Measurements from ENCODE around the gene IGLL5. TPM values are rescaled to one million over a fixed set of nuclear protein-coding genes. Genes with fewer than 3 reads are reported as not detected.

Gene IGLL5
- polyA plus RNA-seq, 2 of the 4 experiments (the other 2 are of a cell fraction), result not detected

- CTCF ChIA-PET, result interaction anchor here (2.1 kb wide), 1 partner anchor 189 kb away, joined by 4 read pairs; no protein-coding TSS in a partner anchor
These were observed 51.3 kb downstream of the IGLL5 start for GRCh38 chr22:22938672-22939587.

GRCh38 chr22:22939588-22940368 lies 52.2 kb downstream of the IGLL5 start:
- ATAC-seq, result no peak; a peak in 1 of 6 replicates
- FAIRE-seq, result no peak
- peak in 1 of 2 experiments; percentile 39; a peak in 1 of 4 replicates for TF ChIP-seq CEBPB (IDR thresholded peaks at IDR 0.05)
- no peak for TF ChIP-seq ATOH8 (CRISPR knock-in tag; IDR thresholded peaks at IDR 0.05; ENCODE audit: low read depth)
- 0 out of 2 replicates have a peak, but pooled peaks have one; percentile 29 for TF ChIP-seq GATA3 (IDR thresholded peaks at IDR 0.05; ENCODE audit: borderline replicate concordance)

More at GRCh38 chr22:22938672-22939587, 51.3 kb downstream of the IGLL5 start:
- Histone ChIP-seq H3K4me1 (peaks cover 6% of the 10 kb centered on the region; the same call in 1 of the 3 replicates), H3K27ac (no peak overlapping the region), H3K4me2 (no peak overlapping the region), H3K9me3 (no peaks in the 10 kb centered on the region), H3K4me3 (no peak overlapping the region)
- POLR2A ChIA-PET, result no interaction called here
- DNase-seq (ENCODE audit: low read depth in 1 of 2, low spot score in 1 of 2) (no peak), ATAC-seq (no peak), FAIRE-seq (no peak)
- 74% methylated on average over 8 of the region's 8 CpGs for WGBS (ENCODE audit: missing lambda C conversion rate)
- TF ChIP-seq GATA3 (IDR thresholded peaks at IDR 0.05; ENCODE audit: borderline replicate concordance), result no peak
- no peak for TF ChIP-seq JUNB (IDR thresholded peaks at IDR 0.05)
- no peak for TF ChIP-seq SREBF2 (IDR thresholded peaks at IDR 0.05)
- TF ChIP-seq ESRRA (IDR thresholded peaks at IDR 0.05; ENCODE audit: borderline replicate concordance, low read length), result no peak
- TF ChIP-seq MAX (IDR thresholded peaks at IDR 0.05), result no peak
- TF ChIP-seq EHMT2 (IDR thresholded peaks at IDR 0.05; ENCODE audit: low read depth), result no peak
- no peak for TF ChIP-seq RAD21 (conservative IDR thresholded peaks at IDR 0.05 in 1 of 2, IDR thresholded peaks at IDR 0.05 in 1 of 2)
- TF ChIP-seq FOSL2 (IDR thresholded peaks at IDR 0.05), result no peak
- TF ChIP-seq FOSL2 (CRISPR knock-in tag; IDR thresholded peaks at IDR 0.05), result no peak
- no peak for TF ChIP-seq CHD2 (IDR thresholded peaks at IDR 0.05; ENCODE audit: low read length, partially characterized antibody)
- no peak for TF ChIP-seq HOXB5 (CRISPR knock-in tag; IDR thresholded peaks at IDR 0.05)
- TF ChIP-seq USF2 (IDR thresholded peaks at IDR 0.05), result no peak
- TF ChIP-seq KDM5A (IDR thresholded peaks at IDR 0.05), result no peak
- no peak for TF ChIP-seq MYC (IDR thresholded peaks at IDR 0.05; ENCODE audit: borderline replicate concordance, low read length)
- no peak for TF ChIP-seq NR3C1 (IDR thresholded peaks at IDR 0.05)
- no peak for TF ChIP-seq RFX5 (IDR thresholded peaks at IDR 0.05)
- no peak for TF ChIP-seq PHF8 (IDR thresholded peaks at IDR 0.05; ENCODE audit: borderline replicate concordance, low read depth)
- TF ChIP-seq CTCF (IDR thresholded peaks at IDR 0.05), result no peak

More at GRCh38 chr22:22939588-22940368, 52.2 kb downstream of the IGLL5 start:
- H3K9me3 ChIP-seq, result no peaks in the 10 kb centered on the region
- 37% methylated on average over 11 of the region's 11 CpGs for WGBS (ENCODE audit: missing lambda C conversion rate)
- no peak overlapping the region for H3K4me3 ChIP-seq
- CTCF ChIA-PET, result interaction anchor here (2.1 kb wide), 1 partner anchor 188 kb away, joined by 4 read pairs; no protein-coding TSS in a partner anchor
- POLR2A ChIA-PET, result no interaction called here
- no peak overlapping the region for H3K27ac ChIP-seq
- no peak overlapping the region for H3K4me2 ChIP-seq
- peaks cover 6% of the 10 kb centered on the region; the same call in 1 of the 3 replicates for H3K4me1 ChIP-seq
- no peak for DNase-seq (ENCODE audit: low read depth in 1 of 2, low spot score in 1 of 2)

All from A549 (cell line).